K562 (cell line): ENCODE data around the gene SGSM2. TPM values are rescaled to one million over a fixed set of nuclear protein-coding genes. Genes with fewer than 3 reads are reported as not detected.

Experiments
- ATAC-seq: fragments of 200-7000 bp; cut with Tn5 transposase; 3 replicates; pipeline ENCODE4 v1.9.1; 2020; ENCODE audit warnings: moderate library complexity
- BruUV-seq: library from RNA; stranded (reverse); fragments of 400-500 nt; replicated peaks from 2 replicates; lab custom pipeline; 2021; lab: Mats Ljungman, UMichigan
- CTCF ChIA-PET: fragments of 300-600 bp; formaldehyde crosslinking; extraction: SDS; loops from one replicate; lab custom pipeline; 2021; ENCODE audit warnings: low intra/inter-chr PET ratio; lab: Yijun Ruan, JAX
- POLR2A ChIA-PET: fragments of 300-600, 350-650 bp; sonication (Branson Sonifier 250); formaldehyde crosslinking; extraction: SDS; loops from one replicate; lab custom pipeline; 2021; ENCODE audit warnings: antibody characterized with exemption, inconsistent platforms; lab: Yijun Ruan, JAX
- DNase-seq, 4 experiments: peaks; one replicate each; pipeline versions ENCODE4 v3.0.0 to v3.0.0-alpha.2; 2011 to 2018; ENCODE audit warnings: low spot score in 3 of 4, mixed read lengths in 3 of 4; ENCODE audit errors: extremely low read depth in 1 of 4
- FAIRE-seq: peaks from 2 replicates; lab custom pipeline; 2011; peaks lifted over from hg19 to GRCh38; lab: Jason Lieb, UNC
- H2AFZ ChIP-seq: 2 replicates; pipeline ENCODE4 v1.6.0; 2011; ENCODE audit warnings: low read depth, low read length, control low read depth, inconsistent platforms
- H3K27ac ChIP-seq: fragments of 200-600 bp; 3 replicates; pipeline ENCODE4 v1.8.0; 2011; ENCODE audit warnings: low read depth, mild to moderate bottlenecking, control low read depth, inconsistent platforms, low read length, moderate library complexity, mixed read lengths; ENCODE audit errors: extremely low read depth
- H3K27me3 ChIP-seq, 2 experiments: fragments of 300-600 bp in 1 of 2; 2 replicates in 1 of 2; 3 replicates in 1 of 2; pipeline versions ENCODE4 v1.6.0 to v1.8.0; 2011; ENCODE audit warnings: inconsistent platforms in 2 of 2, low read length in 2 of 2, mild to moderate bottlenecking in 1 of 2, mixed read lengths in 1 of 2, moderate library complexity in 1 of 2; ENCODE audit not compliant: control insufficient read depth in 2 of 2, insufficient read depth in 2 of 2
- H3K36me3 ChIP-seq: fragments of 300-600 bp; 3 replicates; pipeline ENCODE4 v1.8.0; 2011; ENCODE audit warnings: mild to moderate bottlenecking, low read length, inconsistent platforms; ENCODE audit not compliant: control insufficient read depth, insufficient read depth
- H3K4me1 ChIP-seq, 2 experiments: fragments of 200-600 bp in 1 of 2; replicated peaks in 1 of 2; 2 replicates in 1 of 2; 3 replicates in 1 of 2; pipeline versions ENCODE4 v1.5.1 to v1.8.0; 2011; ENCODE audit warnings: inconsistent platforms in 2 of 2, low read length in 2 of 2, mild to moderate bottlenecking in 1 of 2, mixed read lengths in 1 of 2, moderate library complexity in 1 of 2; ENCODE audit not compliant: control insufficient read depth in 2 of 2, insufficient read depth in 2 of 2
- H3K4me2 ChIP-seq: 2 replicates; pipeline ENCODE4 v1.6.1; 2011; ENCODE audit warnings: low read length, control low read depth, inconsistent platforms, mixed read lengths; ENCODE audit not compliant: insufficient read depth
- H3K4me3 ChIP-seq: fragments of 200-600 bp; sonication (generic), shearing (Covaris generic); 2 replicates; pipeline ENCODE4 v1.5.1; 2016; ENCODE audit warnings: control low read depth, inconsistent platforms
- H3K79me2 ChIP-seq: fragments of 200-600 bp; 3 replicates; pipeline ENCODE4 v1.8.0; 2011; ENCODE audit warnings: low read length, inconsistent platforms; ENCODE audit not compliant: control insufficient read depth, insufficient read depth
- H3K9ac ChIP-seq, 2 experiments: 2 replicates each; pipeline versions ENCODE4 v1.6.0 to v1.6.1; 2011; ENCODE audit warnings: low read depth in 2 of 2, low read length in 2 of 2, control low read depth in 1 of 2, inconsistent platforms in 1 of 2, mild to moderate bottlenecking in 1 of 2, mixed read lengths in 1 of 2; ENCODE audit not compliant: insufficient read depth in 1 of 2
- H3K9me1 ChIP-seq: one replicate; pipeline ENCODE4 v1.6.0; 2011; ENCODE audit warnings: inconsistent platforms, mild to moderate bottlenecking, low read length, moderate library complexity; ENCODE audit not compliant: control insufficient read depth, insufficient read depth
- H3K9me3 ChIP-seq: replicated peaks from 2 replicates; pipeline ENCODE4 v1.5.1; 2011; ENCODE audit warnings: low read depth, low read length, inconsistent platforms; ENCODE audit not compliant: control insufficient read depth, insufficient read depth
- H4K20me1 ChIP-seq: replicated peaks from 2 replicates; pipeline ENCODE4 v1.6.1; 2011; ENCODE audit warnings: low read length, inconsistent platforms, mixed read lengths; ENCODE audit not compliant: control insufficient read depth, insufficient read depth
- MITF ChIP-seq: IDR thresholded peaks from 2 replicates; pipeline ENCODE4 v1.6.1; 2014; ENCODE audit warnings: antibody characterized with exemption
- SUPT5H ChIP-seq: fragments of 450-650 bp; IDR thresholded peaks from 2 replicates; pipeline ENCODE4 v1.6.1; 2016
- WGBS: fragments of 100-300 bp; shearing (Covaris generic); methylation state at CpG from one replicate; pipeline ENCODE4 v1.1.6; 2016; ENCODE audit warnings: low coverage, mixed read lengths; ENCODE audit not compliant: insufficient coverage; ENCODE audit errors: missing lambda C conversion rate; 5-methylcytosine and 5-hydroxymethylcytosine counted together
- in situ Hi-C: fragments of 300-500 bp; cut with MboI; formaldehyde crosslinking; loops from 4 replicates; pipeline ENCODE4 v1.15.0; 2018; ENCODE audit warnings: inconsistent platforms, mixed read lengths
- intact Hi-C: fragments of 100-400 bp; cut with micrococcal nuclease; formaldehyde crosslinking; loops from 2 replicates; pipeline ENCODE4 v1.14.2; 2022
- polyA plus RNA-seq, 8 experiments: library from polyadenylated mRNA; depleted of rRNA in 4 of 8; stranded (reverse) in 5 of 8; unstranded in 3 of 8; fragments of >200 nt; fragmentation: Nextera tagmentation in 2 of 8; fragmentation: Illumina TruSeq in 1 of 8; extraction: Ambion mirVana in 2 of 8; extraction: Trizol in 1 of 8; gene quantifications; 2 replicates each; pipeline versions ENCODE4 v1.2.1 to v1.2.3, GENCODE V29; 2011 to 2014; ENCODE audit warnings: inconsistent platforms in 1 of 8, missing spikeins in 1 of 8
- total RNA-seq, 7 experiments: library from RNA; depleted of rRNA in 6 of 7; stranded (reverse); fragments of >200 nt in 6 of 7; fragmentation: Illumina TruSeq in 2 of 7; extraction: Trizol in 2 of 7; gene quantifications; 2 replicates each; pipeline versions ENCODE4 v1.2.1 to v1.2.3, GENCODE V29; 2011 to 2021; ENCODE audit warnings: low replicate concordance in 1 of 7

SGSM2 gene
- total and polyA plus RNA-seq, 9 of the 15 experiments (the other 6 are each of a cell fraction or from before 2014, with no cell fraction given), result 0.20 to 26.3 (median 14.8) TPM

DNA sequence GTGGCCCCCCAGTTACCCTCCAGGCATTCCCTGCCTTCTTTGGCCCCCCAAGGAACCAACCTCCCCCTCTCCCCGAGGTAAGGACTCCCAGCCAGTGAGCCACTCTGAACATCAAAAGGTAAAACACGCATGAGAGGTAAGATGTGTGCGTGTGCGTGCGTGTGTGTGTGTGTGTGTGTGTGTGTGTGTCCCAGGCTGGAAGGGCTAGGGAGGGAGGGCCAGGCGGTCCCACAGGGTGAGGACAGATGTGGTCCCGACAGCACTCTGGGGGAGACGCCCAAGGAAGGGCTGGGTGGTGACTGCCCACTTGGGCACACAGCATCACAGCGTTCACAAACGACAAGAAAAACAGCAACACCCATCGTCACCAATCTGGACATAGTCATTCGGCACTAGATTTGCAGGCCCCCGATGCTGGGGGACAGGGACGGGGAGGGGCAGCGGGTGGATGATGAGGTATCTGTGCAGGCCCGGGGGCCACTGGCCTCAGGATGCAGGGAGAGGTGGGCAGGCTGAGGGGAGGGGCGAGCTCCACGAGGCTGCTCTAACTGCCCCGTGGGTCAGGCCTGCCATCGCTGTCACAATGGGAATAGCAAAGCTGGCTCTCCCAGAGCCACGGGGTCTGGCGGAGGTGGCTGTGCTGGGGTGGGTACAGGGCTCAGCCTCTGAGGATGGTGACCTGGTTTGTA lies 47.3 kb downstream of the SGSM2 start:
- in situ Hi-C loops (no loop called here), intact Hi-C loops (no loop called here)
- H3K79me2 ChIP-seq, result no peaks in the 10 kb centered on the region
- ChIA-PET POLR2A (interaction anchor here (1.1 to 2.6 kb wide), 4 partner anchors 8 to 37 kb away, joined by 3 to 24 read pairs (median 5); no protein-coding TSS in a partner anchor), CTCF (interaction anchor here (5.3 kb wide), 1 partner anchor 30 kb away, joined by 78 read pairs; no protein-coding TSS in a partner anchor)
- DNase-seq (no peak), FAIRE-seq (no peak), ATAC-seq (no peak)
- H3K36me3 ChIP-seq, result peaks cover 3% of the 10 kb centered on the region; the same call in 1 of the 3 replicates
- H3K9me3 ChIP-seq, result no peaks in the 10 kb centered on the region
- peak overlapping the region in 1 of 2 experiments; percentile 35; a peak in 1 of 4 replicates for H3K9ac ChIP-seq
- H2AFZ ChIP-seq, result no peak overlapping the region
- no peak overlapping the region for H3K4me2 ChIP-seq
- H3K4me1 ChIP-seq, result peaks cover 14 to 54% of the 10 kb centered on the region in 2 experiments
- no peaks in the 10 kb centered on the region for H3K9me1 ChIP-seq
- BruUV-seq, result no TSS peak
- no peak overlapping the region for H3K4me3 ChIP-seq
- H3K27me3 ChIP-seq, result no peaks in the 10 kb centered on the region
- WGBS, result 87% methylated on average over 8 of the region's 22 CpGs
- H3K27ac ChIP-seq, result no peak overlapping the region
- TF ChIP-seq MITF (no peak), SUPT5H (0 out of 2 replicates have a peak, but pooled peaks have one; percentile 15)
- TF ChIP-seq, all 486 proteins: peak for 1
- no peaks in the 10 kb centered on the region for H4K20me1 ChIP-seq
